HEK293T (cell line): ENCODE measurements around the gene HDAC8.

Experiments
- CTCF ChIA-PET: fragments of 350-600 bp; formaldehyde crosslinking; extraction: SDS; loops from one replicate; lab custom pipeline; 2021; ENCODE audit warnings: antibody characterized with exemption, inconsistent platforms; lab: Yijun Ruan, JAX
- POLR2A ChIA-PET: fragments of 350-600 bp; formaldehyde crosslinking; extraction: SDS; loops from one replicate; lab custom pipeline; 2020; ENCODE audit warnings: antibody characterized with exemption, inconsistent platforms; lab: Yijun Ruan, JAX
- DNase-seq: peaks from one replicate; pipeline ENCODE4 v3.0.0; 2012; ENCODE audit warnings: mixed read lengths; ENCODE audit errors: extremely low spot score
- ARNT ChIP-seq: fragments of 450-650 bp; IDR thresholded peaks from 2 replicates; pipeline ENCODE4 v1.6.1; 2017; ENCODE audit warnings: mild to moderate bottlenecking
- BHLHE40 ChIP-seq: fragments of 450-650 bp; IDR thresholded peaks from 2 replicates; pipeline ENCODE4 v1.6.1; 2016; ENCODE audit warnings: mild to moderate bottlenecking, moderate library complexity, borderline replicate concordance
- CTBP1 ChIP-seq: fragments of 450-650 bp; IDR thresholded peaks from 2 replicates; pipeline ENCODE4 v1.6.1; 2016; ENCODE audit warnings: borderline replicate concordance
- ELF4 ChIP-seq: fragments of 450-650 bp; IDR thresholded peaks from 2 replicates; pipeline ENCODE4 v1.6.1; 2017; ENCODE audit warnings: antibody characterized with exemption
- FOXA1 ChIP-seq: fragments of 450-650 bp; IDR thresholded peaks from 2 replicates; pipeline ENCODE4 v1.6.1; 2016; ENCODE audit warnings: mild to moderate bottlenecking
- FOXK2 ChIP-seq: fragments of 450-650 bp; IDR thresholded peaks from 2 replicates; pipeline ENCODE4 v1.6.1; 2016; ENCODE audit warnings: mild to moderate bottlenecking
- FOXM1 ChIP-seq: fragments of 450-650 bp; IDR thresholded peaks from 2 replicates; pipeline ENCODE4 v1.6.1; 2017; ENCODE audit warnings: mild to moderate bottlenecking, borderline replicate concordance
- HDGF ChIP-seq: fragments of 450-650 bp; IDR thresholded peaks from 2 replicates; pipeline ENCODE4 v1.6.1; 2017; ENCODE audit warnings: antibody characterized with exemption, borderline replicate concordance
- L3MBTL2 ChIP-seq: fragments of 450-650 bp; conservative IDR thresholded peaks from 2 replicates; pipeline ENCODE4 v1.6.1; 2016; ENCODE audit warnings: mild to moderate bottlenecking
- LEF1 ChIP-seq: fragments of 450-650 bp; IDR thresholded peaks from 2 replicates; pipeline ENCODE4 v1.6.1; 2017; ENCODE audit warnings: mild to moderate bottlenecking, borderline replicate concordance
- NFRKB ChIP-seq: fragments of 450-650 bp; IDR thresholded peaks from 2 replicates; pipeline ENCODE4 v1.6.1; 2016; ENCODE audit warnings: mild to moderate bottlenecking, moderate library complexity
- SP1 ChIP-seq: fragments of 450-650 bp; IDR thresholded peaks from 2 replicates; pipeline ENCODE4 v1.6.1; 2017
- SUZ12 ChIP-seq: fragments of 450-650 bp; IDR thresholded peaks from 2 replicates; pipeline ENCODE4 v1.6.1; 2016; ENCODE audit warnings: mild to moderate bottlenecking
- TARDBP ChIP-seq: fragments of 450-650 bp; IDR thresholded peaks from 2 replicates; pipeline ENCODE4 v1.6.1; 2016
- ZNF384 ChIP-seq: fragments of 450-650 bp; IDR thresholded peaks from 2 replicates; pipeline ENCODE4 v1.6.1; 2016
- TF ChIP-seq, protein P1 (sequence below): fragments of 450-650 bp; IDR thresholded peaks from 2 replicates; pipeline ENCODE4 v1.6.1; 2016

Gene HDAC8

DNA sequence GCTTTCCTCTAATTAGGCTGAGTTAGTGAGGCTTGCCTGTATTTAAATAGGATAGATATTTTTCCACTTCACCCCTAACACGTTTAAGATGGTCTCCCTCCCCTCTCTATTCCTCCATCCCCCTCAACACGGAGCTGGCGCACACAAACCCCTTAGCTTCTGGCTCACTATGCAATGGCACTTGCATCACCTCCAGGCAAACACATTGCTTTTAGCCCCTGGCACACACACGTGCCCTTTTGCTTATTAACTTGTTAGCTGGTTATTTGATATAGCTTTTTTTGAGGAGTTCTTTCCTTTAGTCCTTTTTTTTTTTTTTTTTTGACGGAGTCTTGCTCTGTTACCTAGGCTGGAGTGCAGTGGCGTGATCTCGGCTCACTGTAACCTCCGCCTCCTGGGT, 94.3 kb downstream of the HDAC8 start:
- ChIA-PET CTCF (no interaction called here), POLR2A (no interaction called here)
- no peak for TF ChIP-seq ZNF384
- no peak for TF ChIP-seq LEF1
- no peak for TF ChIP-seq FOXK2
- no peak for TF ChIP-seq SP1
- TF ChIP-seq TARDBP, result no peak
- TF ChIP-seq ARNT, result no peak
- TF ChIP-seq HDGF, result no peak
- no peak for TF ChIP-seq SUZ12
- no peak for TF ChIP-seq FOXM1
- no peak for TF ChIP-seq CTBP1
- TF ChIP-seq, protein P1, sequence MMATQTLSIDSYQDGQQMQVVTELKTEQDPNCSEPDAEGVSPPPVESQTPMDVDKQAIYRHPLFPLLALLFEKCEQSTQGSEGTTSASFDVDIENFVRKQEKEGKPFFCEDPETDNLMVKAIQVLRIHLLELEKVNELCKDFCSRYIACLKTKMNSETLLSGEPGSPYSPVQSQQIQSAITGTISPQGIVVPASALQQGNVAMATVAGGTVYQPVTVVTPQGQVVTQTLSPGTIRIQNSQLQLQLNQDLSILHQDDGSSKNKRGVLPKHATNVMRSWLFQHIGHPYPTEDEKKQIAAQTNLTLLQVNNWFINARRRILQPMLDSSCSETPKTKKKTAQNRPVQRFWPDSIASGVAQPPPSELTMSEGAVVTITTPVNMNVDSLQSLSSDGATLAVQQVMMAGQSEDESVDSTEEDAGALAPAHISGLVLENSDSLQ, result no peak
- no peak for TF ChIP-seq L3MBTL2
- no peak for DNase-seq

DNA sequence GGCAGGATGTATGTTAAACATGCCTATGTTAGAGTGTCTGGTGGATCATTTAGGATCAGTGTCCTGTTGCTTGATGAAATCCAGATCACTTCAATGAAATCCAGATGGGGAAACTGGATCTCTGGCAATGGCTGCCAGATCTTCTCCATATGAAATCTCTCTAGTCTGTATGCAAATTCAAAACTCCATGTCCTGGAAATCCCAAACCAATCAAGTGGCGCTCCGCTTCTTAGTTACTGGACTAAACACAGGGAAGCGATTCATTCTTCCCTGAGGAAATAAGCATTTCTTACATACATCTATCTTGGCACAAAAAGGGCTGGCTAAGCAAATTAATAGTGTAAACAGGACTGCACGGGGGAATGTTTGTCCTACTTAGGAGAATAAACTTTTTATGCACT, 94.9 kb downstream of the HDAC8 start:
- DNase-seq, result no peak
- POLR2A ChIA-PET, result no interaction called here

DNA sequence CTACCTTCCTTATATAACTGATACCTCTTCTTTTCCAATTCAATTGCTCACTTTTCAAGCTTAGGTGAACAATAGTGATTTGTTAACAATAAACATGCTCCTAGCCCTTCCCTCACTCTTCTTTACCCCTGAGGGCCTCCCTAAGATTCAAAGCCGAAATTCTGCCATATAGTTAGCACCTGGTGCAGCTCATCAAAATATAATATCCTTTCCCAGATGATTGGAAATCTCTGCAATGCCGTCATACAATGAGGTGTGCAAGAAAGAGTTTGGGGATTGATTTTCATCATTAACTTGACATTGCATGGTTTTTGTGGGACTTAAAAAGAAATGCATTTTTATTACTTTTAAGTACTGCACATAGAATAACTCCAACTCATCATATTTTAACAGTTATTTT, 95.3 kb downstream of the HDAC8 start:
- no peak for DNase-seq
- TF ChIP-seq SP1 (no peak), TARDBP (no peak), FOXK2 (no peak), CTBP1 (no peak), NFRKB (no peak), BHLHE40 (no peak), L3MBTL2 (no peak), ZNF384 (no peak), SUZ12 (no peak), FOXA1 (no peak), LEF1 (no peak), HDGF (no peak), FOXM1 (no peak), ARNT (no peak), ELF4 (no peak)
- TF ChIP-seq, protein P1, result no peak
- ChIA-PET POLR2A (no interaction called here), CTCF (no interaction called here)

More for the DNA sequence above, 94.9 kb downstream of the HDAC8 start:
- no peak for TF ChIP-seq ZNF384
- TF ChIP-seq LEF1, result no peak
- TF ChIP-seq SUZ12, result no peak
- TF ChIP-seq ELF4, result no peak
- TF ChIP-seq HDGF, result no peak
- no peak for TF ChIP-seq BHLHE40
- TF ChIP-seq FOXM1, result no peak
- TF ChIP-seq FOXK2, result no peak
- TF ChIP-seq SP1, result no peak
- TF ChIP-seq CTBP1, result no peak
- TF ChIP-seq TARDBP, result no peak
- no peak for TF ChIP-seq NFRKB
- TF ChIP-seq L3MBTL2, result no peak
- TF ChIP-seq, protein P1, result no peak
- CTCF ChIA-PET, result no interaction called here

DNA sequence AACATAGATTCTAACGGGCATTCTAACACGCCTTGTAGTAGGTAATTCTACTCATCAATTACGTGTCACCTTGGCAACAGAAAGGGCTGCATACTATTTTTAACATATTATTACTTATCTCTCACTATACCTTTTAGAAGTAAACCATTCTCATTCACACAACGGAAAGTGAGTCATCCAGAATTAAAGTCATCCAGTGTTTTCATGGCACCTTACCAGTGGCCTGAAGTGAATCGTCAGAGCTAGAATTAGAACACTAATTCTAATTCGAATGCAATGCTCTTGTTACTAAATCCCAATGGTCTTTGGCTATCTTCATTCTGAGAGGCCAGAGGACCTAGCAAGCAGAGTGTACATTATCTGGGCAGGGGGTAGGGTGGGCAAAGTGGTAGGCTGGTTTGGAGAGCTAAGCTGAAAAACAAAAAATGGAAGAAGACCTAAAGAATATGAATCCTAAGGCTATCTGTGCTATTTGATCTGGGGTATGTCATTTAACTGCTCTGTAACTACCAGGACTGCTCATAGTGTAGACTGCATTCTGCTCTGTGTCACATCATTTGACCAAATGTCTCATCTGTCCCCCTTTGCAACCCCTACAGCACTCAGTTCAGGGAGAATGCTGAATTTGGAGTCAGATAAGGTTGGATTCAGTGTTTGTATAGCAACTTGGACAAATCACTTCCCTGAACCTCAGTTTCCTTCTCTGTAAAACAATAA, 96.5 kb downstream of the HDAC8 start:
- TF ChIP-seq SP1 (no peak), FOXA1 (no peak), SUZ12 (no peak), BHLHE40 (no peak), LEF1 (no peak), FOXK2 (no peak), CTBP1 (no peak), L3MBTL2 (no peak), HDGF (no peak), TARDBP (no peak), NFRKB (no peak)
- TF ChIP-seq, protein P1, result no peak
- ChIA-PET POLR2A (no interaction called here), CTCF (no interaction called here)
- no peak for DNase-seq

DNA sequence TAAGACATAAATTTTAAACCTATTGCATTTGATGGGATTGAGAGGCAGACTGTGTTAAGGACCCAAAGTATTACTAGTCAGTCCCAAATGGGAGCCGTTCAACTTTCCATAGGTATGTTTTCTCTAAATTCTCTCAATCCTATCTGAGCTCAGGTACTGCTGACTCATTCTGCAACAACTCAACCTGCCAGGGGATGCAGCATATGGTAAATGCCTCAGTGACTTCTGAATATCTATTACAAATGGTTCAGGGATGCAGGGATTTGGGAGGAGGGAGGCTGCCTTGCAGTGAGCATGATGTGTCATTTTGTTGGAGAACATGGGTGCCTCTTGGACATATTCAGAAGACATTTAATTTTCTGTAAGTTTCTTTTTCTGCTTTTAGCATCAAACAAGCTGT, 97.3 kb downstream of the HDAC8 start:
- TF ChIP-seq NFRKB, result no peak
- no peak for TF ChIP-seq ELF4
- no peak for TF ChIP-seq FOXA1
- TF ChIP-seq LEF1, result no peak
- TF ChIP-seq HDGF, result no peak
- TF ChIP-seq, protein P1, result no peak
- TF ChIP-seq FOXM1, result no peak
- TF ChIP-seq BHLHE40, result no peak
- no peak for DNase-seq
- POLR2A ChIA-PET, result no interaction called here
- CTCF ChIA-PET, result no interaction called here
